NB4 (cell line): ENCODE results near the gene HPCAL4.

Source experiments
- MYC ChIP-seq: IDR thresholded peaks from 2 replicates; pipeline ENCODE4 v1.6.1; 2011; ENCODE audit warnings: low read depth, low read length
- POLR2A ChIP-seq: IDR thresholded peaks from 2 replicates; pipeline ENCODE4 v1.6.1; 2011; ENCODE audit warnings: mild to moderate bottlenecking; ENCODE audit not compliant: insufficient read length; ENCODE audit errors: extremely low read depth
- TF ChIP-seq, protein P1 (sequence below): IDR thresholded peaks from one replicate; pipeline ENCODE4 v1.5.1; 2012; ENCODE audit warnings: low read depth, low read length

DNA sequence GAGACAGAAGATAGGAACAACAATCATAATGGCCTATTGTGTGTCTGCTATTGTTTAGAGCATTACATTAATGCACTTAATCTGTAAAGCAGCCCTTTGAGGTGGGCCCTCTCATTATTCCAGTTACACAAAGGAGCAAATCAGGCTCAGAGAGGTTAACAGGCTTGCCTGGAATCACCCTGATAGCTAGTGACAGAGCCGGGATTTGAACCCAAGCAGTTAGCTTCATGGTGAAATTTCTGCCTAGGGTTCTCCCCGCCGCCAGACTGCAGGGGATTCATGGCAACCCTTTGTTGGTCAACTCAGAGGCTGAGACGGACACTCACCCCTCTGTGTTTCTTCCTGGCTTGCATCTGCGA, 58.9 kb downstream of the HPCAL4 start:
- TF ChIP-seq, protein P1, sequence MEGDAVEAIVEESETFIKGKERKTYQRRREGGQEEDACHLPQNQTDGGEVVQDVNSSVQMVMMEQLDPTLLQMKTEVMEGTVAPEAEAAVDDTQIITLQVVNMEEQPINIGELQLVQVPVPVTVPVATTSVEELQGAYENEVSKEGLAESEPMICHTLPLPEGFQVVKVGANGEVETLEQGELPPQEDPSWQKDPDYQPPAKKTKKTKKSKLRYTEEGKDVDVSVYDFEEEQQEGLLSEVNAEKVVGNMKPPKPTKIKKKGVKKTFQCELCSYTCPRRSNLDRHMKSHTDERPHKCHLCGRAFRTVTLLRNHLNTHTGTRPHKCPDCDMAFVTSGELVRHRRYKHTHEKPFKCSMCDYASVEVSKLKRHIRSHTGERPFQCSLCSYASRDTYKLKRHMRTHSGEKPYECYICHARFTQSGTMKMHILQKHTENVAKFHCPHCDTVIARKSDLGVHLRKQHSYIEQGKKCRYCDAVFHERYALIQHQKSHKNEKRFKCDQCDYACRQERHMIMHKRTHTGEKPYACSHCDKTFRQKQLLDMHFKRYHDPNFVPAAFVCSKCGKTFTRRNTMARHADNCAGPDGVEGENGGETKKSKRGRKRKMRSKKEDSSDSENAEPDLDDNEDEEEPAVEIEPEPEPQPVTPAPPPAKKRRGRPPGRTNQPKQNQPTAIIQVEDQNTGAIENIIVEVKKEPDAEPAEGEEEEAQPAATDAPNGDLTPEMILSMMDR, result no peak
- no peak for TF ChIP-seq MYC
- no peak for TF ChIP-seq POLR2A
